Measurements from ENCODE around the gene TMEM52B. TPM values are rescaled to one million over a fixed set of nuclear protein-coding genes. Genes with fewer than 3 reads are reported as not detected.
A peak's percentile ranks its signal among the peaks of the same experiment; 100 is the strongest.

TMEM52B gene
- total RNA-seq, 2 experiments from 2014 or later, result not detected

DNA sequence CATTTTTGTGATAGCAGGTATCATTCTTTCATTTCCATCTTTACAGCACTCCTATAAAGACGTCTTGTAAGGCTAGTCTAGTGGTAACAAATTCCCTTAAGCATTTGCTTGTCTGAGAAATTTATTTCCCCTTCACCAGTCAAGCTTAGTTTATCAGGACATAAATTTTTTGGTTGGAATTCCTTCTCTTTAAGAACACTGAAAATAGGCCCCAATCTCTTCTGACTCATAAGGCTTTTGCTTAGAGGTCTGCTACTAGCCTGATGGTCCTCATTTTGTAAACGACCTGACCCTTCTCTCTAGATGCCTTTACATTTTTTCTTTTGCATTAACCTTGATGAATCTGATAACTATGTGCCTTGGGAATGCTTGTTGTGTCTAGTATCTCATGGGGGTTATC, 27.2 kb upstream of the TMEM52B start:
- Mint-ChIP-seq H3K4me3 (no peak overlapping the region), H3K27me3 (peaks cover 19% of the 10 kb centered on the region), H3K4me1 (ENCODE audit: low read depth) (peaks cover 9% of the 10 kb centered on the region), H3K27ac (no peak overlapping the region), H3K36me3 (ENCODE audit: low read depth) (no peaks in the 10 kb centered on the region), H3K9me3 (no peaks in the 10 kb centered on the region)
- POLR2A ChIA-PET, result no interaction called here
- no peak overlapping the region for H3K4me3 ChIP-seq (ENCODE audit: low read length)
- no peaks in the 10 kb centered on the region for H3K36me3 ChIP-seq (ENCODE audit: insufficient read depth, low read length)
- peaks cover 0 to 2% of the 10 kb centered on the region in 2 experiments for H3K9me3 ChIP-seq (ENCODE audit: control insufficient read depth in 1 of 2, insufficient read depth in 1 of 2, low read length in 2 of 2)
- peaks cover 13% of the 10 kb centered on the region for H3K4me1 ChIP-seq (ENCODE audit: insufficient read depth, low read length)
- ATAC-seq (ENCODE audit: poor library complexity) (no peak), DNase-seq (no peak)
- no peak overlapping the region for H3K27ac ChIP-seq (ENCODE audit: low read depth in 1 of 2, low read length in 2 of 2)
- peaks cover 0 to 2% of the 10 kb centered on the region in 2 experiments for H3K27me3 ChIP-seq (ENCODE audit: control insufficient read depth in 1 of 2, insufficient read depth in 2 of 2, low read length in 2 of 2)
- intact Hi-C loops (cut with DNase I, micrococcal nuclease), result loop anchor here (2.0 to 10.0 kb wide), 5 partner anchors 61 to 1336 kb away; partner anchors contain the start of gene GABARAPL1 (in 1 of the 2)
- CTCF ChIA-PET, result interaction anchor here (0.6 to 2.6 kb wide), 2 partner anchors 14 to 38 kb away, joined by 5 to 14 read pairs; no protein-coding TSS in a partner anchor
- no peak for TF ChIP-seq CTCF (IDR thresholded peaks at IDR 0.05)

DNA sequence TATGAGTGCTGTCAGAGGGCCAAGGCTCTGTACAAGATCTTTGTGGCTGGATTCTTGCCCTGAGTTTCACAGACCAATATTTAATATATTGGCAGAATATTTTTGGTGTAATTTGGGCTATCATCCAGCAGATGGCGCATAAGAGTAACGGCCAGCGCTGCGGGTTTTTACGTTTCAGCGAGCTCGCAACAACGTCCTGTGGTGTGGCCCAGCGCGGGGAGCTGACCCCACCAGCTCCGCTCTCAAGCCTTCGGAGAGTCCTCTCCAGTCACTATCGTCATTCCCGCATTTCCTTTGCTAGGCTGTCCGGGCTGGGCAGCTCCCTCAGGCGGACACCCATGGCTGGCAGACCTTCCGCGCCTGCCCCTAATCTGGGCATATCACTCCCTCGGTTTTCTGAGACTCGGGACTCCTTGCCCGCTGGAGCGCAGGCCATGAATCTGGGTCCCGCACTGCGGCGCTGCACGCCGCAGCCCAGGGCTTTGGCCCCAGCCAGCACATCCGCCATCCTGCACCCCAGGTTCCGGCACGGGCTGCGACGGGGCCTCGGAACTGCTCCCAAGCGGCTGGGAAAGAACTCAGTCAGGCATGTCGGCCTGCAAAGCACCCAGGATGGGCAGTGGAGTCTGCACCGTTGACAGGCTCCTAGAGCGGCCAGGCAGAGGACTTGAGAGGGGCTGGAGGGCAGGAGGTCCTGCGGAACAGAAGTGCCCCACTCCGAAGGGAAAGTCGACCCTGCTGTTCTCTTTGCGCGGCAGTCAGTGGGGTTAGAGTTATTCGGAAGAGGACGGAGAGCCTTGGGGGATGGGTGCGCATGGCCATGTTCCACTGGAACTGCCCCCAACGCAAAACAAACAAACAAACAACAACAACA, 25.3 kb upstream of the TMEM52B start:
- no peaks in the 10 kb centered on the region for H3K36me3 ChIP-seq (ENCODE audit: insufficient read depth, low read length)
- peaks cover 0 to 2% of the 10 kb centered on the region in 2 experiments for H3K27me3 ChIP-seq (ENCODE audit: control insufficient read depth in 1 of 2, insufficient read depth in 2 of 2, low read length in 2 of 2)
- H3K4me3 ChIP-seq (ENCODE audit: low read length), result peak overlapping the region; percentile 63
- ChIA-PET CTCF (interaction anchor here (0.6 to 2.6 kb wide), 22 partner anchors 10 to 1496 kb away, joined by 3 to 14 read pairs (median 4); partner anchors contain the start of gene CLEC7A), POLR2A (interaction anchor here (0.5 to 1.5 kb wide), 3 partner anchors 16 to 212 kb away, joined by 3 to 4 read pairs (median 4); no protein-coding TSS in a partner anchor)
- ATAC-seq (ENCODE audit: poor library complexity), result peak; percentile 78
- no peak overlapping the region for H3K27ac ChIP-seq (ENCODE audit: low read depth in 1 of 2, low read length in 2 of 2)
- peak; percentile 22 to 79 (median 41) for DNase-seq
- peaks cover 9% of the 10 kb centered on the region for H3K4me1 Mint-ChIP-seq (ENCODE audit: low read depth)
- H3K4me1 ChIP-seq (ENCODE audit: insufficient read depth, low read length), result peaks cover 13% of the 10 kb centered on the region
- peak overlapping the region; percentile 95 for H3K4me3 Mint-ChIP-seq
- intact Hi-C loops (cut with DNase I, micrococcal nuclease), result loop anchor here (1.0 to 10.0 kb wide), 6 partner anchors 37 to 1334 kb away; partner anchors contain the start of gene GABARAPL1 (in 1 of the 2)
- no peaks in the 10 kb centered on the region for H3K36me3 Mint-ChIP-seq (ENCODE audit: low read depth)
- peak; percentile 93 for TF ChIP-seq CTCF (IDR thresholded peaks at IDR 0.05)
- peak overlapping the region; percentile 54 for H3K27ac Mint-ChIP-seq
- H3K9me3 ChIP-seq (ENCODE audit: control insufficient read depth in 1 of 2, insufficient read depth in 1 of 2, low read length in 2 of 2), result no peaks in the 10 kb centered on the region
- peaks cover 19% of the 10 kb centered on the region for H3K27me3 Mint-ChIP-seq
- H3K9me3 Mint-ChIP-seq, result no peaks in the 10 kb centered on the region

GRCh38 chr12:10154145-10154496, 24.7 kb upstream of the TMEM52B start:
- Mint-ChIP-seq H3K9me3 (no peaks in the 10 kb centered on the region), H3K27ac (no peak overlapping the region), H3K27me3 (peaks cover 19% of the 10 kb centered on the region), H3K4me3 (peak overlapping the region; percentile 95), H3K4me1 (ENCODE audit: low read depth) (peaks cover 9% of the 10 kb centered on the region), H3K36me3 (ENCODE audit: low read depth) (no peaks in the 10 kb centered on the region)
- ChIA-PET POLR2A (interaction anchor here (0.6 kb wide), 1 partner anchor 381 kb away, joined by 3 read pairs; no protein-coding TSS in a partner anchor), CTCF (interaction anchor here (1.1 to 2.6 kb wide), 2 partner anchors 12 to 35 kb away, joined by 4 to 14 read pairs; no protein-coding TSS in a partner anchor)
- no peak for TF ChIP-seq CTCF (IDR thresholded peaks at IDR 0.05)
- Histone ChIP-seq H3K36me3 (ENCODE audit: insufficient read depth, low read length) (no peaks in the 10 kb centered on the region), H3K27me3 (ENCODE audit: control insufficient read depth in 1 of 2, insufficient read depth in 2 of 2, low read length in 2 of 2) (peaks cover 0 to 2% of the 10 kb centered on the region in 2 experiments), H3K4me3 (ENCODE audit: low read length) (peak overlapping the region; percentile 63), H3K27ac (ENCODE audit: low read depth in 1 of 2, low read length in 2 of 2) (no peak overlapping the region), H3K9me3 (ENCODE audit: control insufficient read depth in 1 of 2, insufficient read depth in 1 of 2, low read length in 2 of 2) (no peaks in the 10 kb centered on the region), H3K4me1 (ENCODE audit: insufficient read depth, low read length) (peaks cover 13% of the 10 kb centered on the region)
- DNase-seq, result no peak
- intact Hi-C loops (cut with DNase I, micrococcal nuclease), result loop anchor here (1.0 to 10.0 kb wide), 5 partner anchors 36 to 1333 kb away; partner anchors contain the start of gene GABARAPL1 (in 1 of the 2)
- ATAC-seq (ENCODE audit: poor library complexity), result no peak

All from CD4-positive, alpha-beta T cell (primary cell).